Fibroblast of skin of right biceps (primary cell): ENCODE measurements around the gene FADS6.
"Not testable (repeated sequence)": the region's sequence is repeated elsewhere in the genome, so short reads cannot be mapped to it uniquely, and the experiment has no call there.

Experiments
- DNase-seq: peaks from one replicate; pipeline ENCODE4 v3.0.0-alpha.2; 2013

Gene FADS6

GRCh38 chr17:74883241-74883745, 10.1 kb downstream of the FADS6 start:
- peak; percentile 19 for DNase-seq

- DNase-seq = no peak
Measured at GRCh38 chr17:74882517-74883240, 10.8 kb downstream of the FADS6 start.

GRCh38 chr17:74881073-74881472, 12.4 kb downstream of the FADS6 start:
- DNase-seq = no peak

DNA sequence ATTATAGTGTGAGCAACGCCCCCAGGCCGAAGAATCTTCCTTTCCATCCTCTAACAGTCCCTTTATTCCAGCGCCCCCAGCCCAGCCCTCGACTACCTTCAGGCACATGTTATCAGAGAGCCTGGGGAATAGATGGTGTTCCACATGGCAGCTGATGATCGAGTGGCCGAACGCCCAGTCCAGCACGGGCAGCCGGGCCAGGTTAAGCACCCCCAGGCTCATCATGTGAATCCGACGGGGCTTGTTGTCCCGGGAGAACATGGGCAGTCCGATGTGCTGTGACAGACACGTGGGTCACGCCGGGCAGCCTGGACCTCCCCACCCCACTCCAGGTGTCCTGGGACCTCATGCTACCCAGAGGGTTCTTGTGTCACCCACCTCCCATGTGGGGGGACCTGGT, 14.1 kb downstream of the FADS6 start:
- no peak for DNase-seq

- no peak for DNase-seq
Measured at GRCh38 chr17:74878658-74879057, 14.8 kb downstream of the FADS6 start.

DNA sequence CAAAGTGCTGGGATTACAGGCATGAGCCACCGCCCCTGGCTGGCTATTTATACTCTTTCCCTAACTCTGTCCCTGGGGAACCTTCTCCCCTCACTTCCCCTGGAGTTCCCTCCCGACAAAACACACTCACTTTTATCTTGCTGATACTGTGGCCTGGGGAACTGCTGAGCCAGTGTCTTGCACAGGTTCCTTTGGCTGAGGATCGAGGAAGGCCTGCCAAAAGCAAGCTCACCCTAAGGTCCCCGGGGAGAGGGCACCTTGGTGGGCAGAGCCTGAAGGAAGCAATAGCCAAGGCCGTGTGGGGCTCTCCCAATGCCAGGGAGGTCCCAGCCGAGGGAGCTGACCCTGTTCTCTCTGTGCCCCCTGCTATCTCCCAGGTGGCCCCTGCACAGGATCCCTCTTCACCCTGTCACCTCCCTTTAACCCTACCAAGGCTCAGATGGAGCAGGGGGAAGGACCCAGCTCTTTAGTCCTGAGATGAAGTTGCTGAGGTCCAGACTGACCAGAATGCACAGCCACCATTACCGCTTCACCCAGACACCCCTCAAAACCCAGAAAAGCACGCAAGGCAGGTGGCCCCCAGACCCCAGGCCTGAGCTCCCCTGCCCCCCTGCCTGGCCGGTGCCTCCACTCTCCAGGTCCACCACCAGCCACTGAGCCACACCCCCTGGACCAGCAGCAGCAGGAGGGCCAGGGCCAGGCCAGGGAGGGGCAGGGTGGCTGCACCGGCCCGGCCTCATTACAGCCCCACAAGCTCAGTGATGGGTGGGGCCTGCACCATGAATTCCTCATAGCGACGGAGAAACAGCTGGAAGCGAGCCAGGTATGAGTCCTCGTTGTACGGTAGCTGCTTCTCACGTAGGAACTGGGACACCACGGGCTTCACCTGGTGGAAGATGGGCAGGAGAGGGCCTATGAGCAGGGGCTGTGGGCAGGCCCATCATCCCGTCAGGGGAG, 15.6 kb downstream of the FADS6 start:
- DNase-seq = peak; percentile 8

- DNase-seq = no peak
Measured at GRCh38 chr17:74875977-74876593, 17.3 kb downstream of the FADS6 start.

- no peak for DNase-seq
Measured at GRCh38 chr17:74875155-74875976, 18.1 kb downstream of the FADS6 start.

- no peak for DNase-seq
Measured at GRCh38 chr17:74874615-74875037, 18.8 kb downstream of the FADS6 start.

GRCh38 chr17:74873874-74874614, 19.4 kb downstream of the FADS6 start:
- DNase-seq = no peak

GRCh38 chr17:74873037-74873873, 20.2 kb downstream of the FADS6 start:
- DNase-seq = peak; percentile 100

DNA sequence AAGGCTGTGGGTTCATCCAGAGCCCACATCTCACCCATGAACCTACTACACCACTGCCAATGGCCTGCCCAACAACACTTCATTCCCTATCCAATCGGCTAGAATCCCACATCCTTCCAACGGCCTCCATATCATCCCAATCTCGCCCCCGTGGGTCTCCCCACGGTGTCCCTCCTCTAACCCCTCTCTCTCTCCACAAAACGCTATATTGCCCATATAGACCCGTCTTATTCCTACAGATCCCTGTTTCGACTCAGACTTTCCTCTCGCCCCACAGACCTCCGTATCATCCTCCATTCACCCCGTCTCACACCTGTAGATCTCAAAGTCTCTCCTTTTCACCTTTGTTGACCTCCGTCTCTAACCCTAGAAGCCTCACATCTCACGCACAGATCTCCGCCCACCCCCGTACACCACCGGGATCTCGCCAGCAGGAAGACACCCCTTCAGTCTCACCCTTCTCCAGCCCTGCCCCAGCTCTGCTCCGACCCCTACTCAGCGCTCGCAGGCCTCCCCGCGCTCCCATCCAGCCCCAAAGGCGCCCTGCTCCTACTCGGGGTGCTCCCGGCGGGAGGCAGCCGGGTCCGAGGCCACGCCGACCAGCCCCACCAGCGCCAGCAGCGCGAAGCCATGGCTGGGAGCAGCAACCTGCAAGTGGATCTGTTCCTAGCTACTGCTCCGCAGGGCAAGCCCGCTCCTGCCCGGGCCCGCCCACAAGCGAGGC, 21.0 kb downstream of the FADS6 start, which contains the start of gene FDXR:
Gene FDXR, minus strand, starts transcription at position 682 of the 724 bp plus-strand sequence. Its CDS starts 50 bp downstream, at position 632.
- no peak for DNase-seq

DNA sequence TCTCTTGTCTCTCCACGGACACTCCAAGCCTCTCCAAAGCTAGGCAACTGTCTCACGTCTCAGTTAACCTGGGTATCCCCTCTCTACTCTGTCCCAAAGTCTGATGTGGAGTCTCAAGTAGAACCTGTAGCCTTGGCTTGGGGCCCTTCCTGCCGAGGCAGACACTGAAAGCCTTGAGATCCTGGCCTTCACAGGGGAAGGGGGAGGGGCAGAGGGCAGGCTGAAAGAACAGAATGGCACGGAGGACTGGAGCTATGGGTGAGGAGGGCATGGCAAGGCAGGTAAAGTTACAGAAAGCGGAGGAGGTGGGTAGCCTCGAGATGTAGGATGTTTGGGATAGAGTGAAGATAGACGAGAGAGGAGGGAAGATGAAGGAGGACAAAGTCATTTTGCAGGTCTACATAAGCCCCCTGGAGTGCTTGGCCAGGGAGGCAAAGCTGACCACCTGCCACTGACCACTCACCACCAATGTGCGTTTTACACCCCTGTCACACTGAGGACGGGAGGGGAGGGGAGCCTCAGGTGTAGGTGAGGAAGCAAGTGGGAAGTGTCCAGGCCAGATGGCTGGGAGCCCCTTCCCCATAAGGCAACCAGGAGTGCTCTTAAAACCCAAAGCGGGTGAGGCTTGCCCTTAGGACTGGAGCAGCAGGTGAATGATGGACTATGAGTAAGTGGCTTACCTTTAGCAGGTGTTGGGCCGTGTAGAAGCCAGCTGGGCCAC, 21.9 kb downstream of the FADS6 start:
- DNase-seq = no peak

- DNase-seq = peak; percentile 81
Measured at GRCh38 chr17:74870512-74870911, 22.9 kb downstream of the FADS6 start.

DNA sequence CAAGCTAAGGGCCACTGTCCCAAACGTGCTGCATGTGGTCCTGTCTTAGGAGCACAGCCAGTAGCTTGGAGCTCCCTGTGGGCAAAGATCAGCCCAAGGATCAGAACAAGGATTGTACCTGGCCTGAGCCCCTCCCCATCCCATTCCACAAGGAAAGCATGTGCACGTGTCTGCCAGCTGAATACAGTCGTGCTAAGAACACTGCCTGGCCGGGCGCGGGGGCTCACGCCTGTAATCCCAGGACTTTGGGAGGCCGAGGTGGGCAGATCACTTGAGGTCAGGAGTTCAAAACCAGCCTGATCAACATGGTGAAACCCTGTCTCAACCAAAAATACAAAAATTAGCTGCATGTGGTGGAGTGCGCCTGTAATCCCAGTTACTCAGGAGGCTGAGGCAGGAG, 23.4 kb downstream of the FADS6 start:
- DNase-seq = not testable (repeated sequence)

DNA sequence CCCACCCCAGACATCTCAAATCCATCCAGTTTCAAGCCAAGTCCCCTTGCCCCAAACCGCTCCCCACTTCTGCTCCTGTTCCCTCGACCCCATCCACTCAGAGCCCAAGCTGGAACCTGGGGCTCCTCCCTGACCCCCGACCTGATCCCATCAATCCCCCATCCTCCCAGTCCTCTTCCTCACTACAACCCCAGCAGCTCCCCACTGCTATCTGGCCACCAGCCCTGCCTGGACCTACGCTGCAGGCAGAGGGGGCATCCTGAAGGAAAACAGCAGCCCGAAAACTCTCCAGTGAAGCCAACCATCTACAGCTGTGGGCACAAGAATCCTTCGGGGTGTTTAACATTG, 24.6 kb downstream of the FADS6 start:
- DNase-seq = no peak

- DNase-seq = no peak
Measured at GRCh38 chr17:74868251-74868907, 25.1 kb downstream of the FADS6 start.

DNA sequence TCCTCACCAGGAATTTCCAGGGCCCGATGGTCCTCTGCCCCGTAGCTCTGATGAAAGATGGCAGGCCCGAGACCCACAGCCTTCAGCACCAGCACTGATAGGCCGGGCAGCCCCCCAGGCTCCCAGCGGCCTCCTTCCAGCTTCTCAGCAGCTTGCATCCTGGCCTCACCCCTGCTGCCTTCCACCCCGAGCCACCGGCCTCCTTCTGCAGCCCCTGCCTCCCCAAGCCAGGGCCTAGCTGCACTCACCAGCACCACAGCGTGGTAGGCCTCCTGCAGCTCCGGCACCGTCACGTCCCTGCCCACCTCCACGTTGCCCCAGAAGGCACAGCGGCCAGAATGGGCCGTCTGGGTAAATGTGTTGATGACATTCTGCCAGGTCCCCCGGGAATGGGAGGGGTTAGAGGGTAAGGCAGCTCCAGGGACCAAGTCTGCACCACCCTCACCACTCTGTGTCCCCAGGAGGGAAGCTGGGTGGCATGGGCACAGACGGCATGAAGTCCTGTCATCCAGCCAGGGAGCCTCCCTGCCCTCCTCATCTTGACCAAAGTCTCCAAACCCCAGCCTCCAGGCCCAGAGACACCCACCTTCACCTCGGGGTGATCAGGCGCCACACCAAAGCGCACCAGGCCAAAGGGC, 27.1 kb downstream of the FADS6 start:
- DNase-seq = no peak
